Smooth muscle cell (in vitro differentiated cells): ENCODE results near the gene PPP3CA. TPM values are rescaled to one million over a fixed set of nuclear protein-coding genes. Genes with fewer than 3 reads are reported as not detected.

Source experiments
- DNase-seq: peaks from one replicate; lab custom pipeline; 2025; ENCODE audit not compliant: unreplicated experiment; lab: John Stamatoyannopoulos, UW
- H2AFZ ChIP-seq: fragments of 200-600 bp; sonication (generic); 2 replicates; pipeline ENCODE4 v1.6.0; 2016; ENCODE audit warnings: antibody characterized with exemption, low read depth, mild to moderate bottlenecking
- H3F3A ChIP-seq: fragments of 200-600 bp; sonication (generic); 2 replicates; pipeline ENCODE4 v1.6.0; 2017; ENCODE audit warnings: antibody characterized with exemption, low read depth
- H3K27ac ChIP-seq: fragments of 200-600 bp; sonication (generic); 2 replicates; pipeline ENCODE4 v1.5.1; 2016; ENCODE audit warnings: low read depth, mild to moderate bottlenecking
- H3K27me3 ChIP-seq: fragments of 200-600 bp; sonication (generic); 2 replicates; pipeline ENCODE4 v1.6.1; 2016; ENCODE audit warnings: low read depth, mild to moderate bottlenecking
- H3K36me3 ChIP-seq: fragments of 200-600 bp; sonication (generic); 2 replicates; pipeline ENCODE4 v1.5.1; 2016; ENCODE audit warnings: low read depth
- H3K4me1 ChIP-seq: fragments of 200-600 bp; sonication (generic); 2 replicates; pipeline ENCODE4 v1.5.1; 2016; ENCODE audit warnings: low read depth
- H3K4me2 ChIP-seq: fragments of 200-600 bp; sonication (generic); 2 replicates; pipeline ENCODE4 v1.6.0; 2016; ENCODE audit warnings: mild to moderate bottlenecking
- H3K4me3 ChIP-seq: fragments of 200-600 bp; sonication (generic); 2 replicates; pipeline ENCODE4 v1.5.1; 2016; ENCODE audit warnings: mild to moderate bottlenecking
- H3K79me2 ChIP-seq: fragments of 200-600 bp; sonication (generic); 2 replicates; pipeline ENCODE4 v1.6.0; 2016; ENCODE audit warnings: low read depth, mild to moderate bottlenecking
- H3K9ac ChIP-seq: fragments of 200-600 bp; sonication (generic); 2 replicates; pipeline ENCODE4 v1.6.0; 2016; ENCODE audit warnings: low read depth
- H3K9me3 ChIP-seq: fragments of 200-600 bp; sonication (generic); replicated peaks from 2 replicates; pipeline ENCODE4 v1.5.1; 2016; ENCODE audit warnings: low read depth
- H4K20me1 ChIP-seq: fragments of 200-600 bp; sonication (generic); 2 replicates; pipeline ENCODE4 v1.6.0; 2016; ENCODE audit warnings: low read depth
- CTCF ChIP-seq: fragments of 200-600 bp; sonication (generic); IDR thresholded peaks from 2 replicates; pipeline ENCODE4 v1.5.1; 2017; ENCODE audit warnings: borderline replicate concordance, mild to moderate bottlenecking, antibody characterized with exemption; ENCODE audit not compliant: insufficient read depth, poor library complexity, severe bottlenecking
- WGBS: methylation state at CpG from one replicate; pipeline ENCODE4 v1.1.7; 2016; ENCODE audit warnings: low lambda C conversion rate; 5-methylcytosine and 5-hydroxymethylcytosine counted together
- polyA plus RNA-seq: library from polyadenylated mRNA; unstranded; fragments of >200 nt; fragmentation: Nextera tagmentation; extraction: Ambion mirVana; gene quantifications from 2 replicates; pipeline ENCODE4 v1.2.1, GENCODE V29; 2016
- total RNA-seq: library from RNA; depleted of rRNA; stranded (reverse); fragments of >200 nt; gene quantifications from 2 replicates; pipeline ENCODE4 v1.2.3, GENCODE V29; 2014

The PPP3CA gene
- total and polyA plus RNA-seq, 2 experiments from 2014 or later: 16.2 to 96.1 TPM

DNA sequence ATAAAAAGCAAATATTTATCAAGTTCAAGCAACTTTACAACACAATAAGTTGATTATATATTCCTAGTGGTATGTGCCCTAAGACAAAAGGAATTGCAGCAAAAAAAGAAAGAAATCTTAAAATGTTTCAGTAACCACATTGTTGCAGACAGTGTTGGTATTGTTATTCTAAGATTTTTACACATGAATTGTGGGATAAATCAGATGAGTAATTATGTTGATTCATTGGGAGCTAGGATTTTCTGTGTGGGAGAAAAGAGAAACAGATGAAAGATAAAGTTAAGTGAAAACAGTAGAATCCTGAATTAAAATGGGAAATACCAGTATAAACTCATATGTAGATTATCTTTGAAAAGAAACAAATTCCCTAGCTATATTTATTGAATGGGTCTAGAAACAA lies 362.4 kb downstream of the PPP3CA start:
- peaks cover 21% of the 10 kb centered on the region for H3K4me1 ChIP-seq
- H3K79me2 ChIP-seq: no peaks in the 10 kb centered on the region
- H3K36me3 ChIP-seq: no peaks in the 10 kb centered on the region
- H3K9me3 ChIP-seq: no peaks in the 10 kb centered on the region
- TF ChIP-seq CTCF: no peak
- H3K27me3 ChIP-seq: no peaks in the 10 kb centered on the region
- no peak overlapping the region for H3K4me3 ChIP-seq
- H2AFZ ChIP-seq: no peak overlapping the region
- H3K9ac ChIP-seq: no peak overlapping the region
- peak overlapping the region; percentile 48 for H3K27ac ChIP-seq
- no peaks in the 10 kb centered on the region for H4K20me1 ChIP-seq
- no peaks in the 10 kb centered on the region for H3F3A ChIP-seq
- peak overlapping the region; percentile 55 for H3K4me2 ChIP-seq
- DNase-seq: no peak

DNA sequence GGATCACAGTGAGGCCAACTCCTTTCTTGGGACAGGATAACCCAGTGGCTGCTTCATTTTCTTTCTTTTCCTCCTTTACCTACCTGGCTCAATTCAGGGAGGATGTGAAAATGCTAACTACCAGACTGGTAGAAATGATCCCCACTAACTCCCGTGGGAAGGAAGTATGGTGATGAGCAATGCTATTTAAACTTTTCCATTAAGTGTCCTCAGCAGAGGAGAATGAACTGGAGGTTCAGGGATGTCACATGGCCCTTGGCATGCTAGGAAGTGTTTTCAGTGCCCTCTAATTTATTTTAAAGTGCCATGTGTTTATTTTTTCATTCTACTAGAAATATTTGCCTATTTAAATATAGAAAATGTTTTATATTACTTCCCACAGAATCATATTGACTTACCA lies 363.9 kb downstream of the PPP3CA start:
- TF ChIP-seq CTCF: no peak
- 8% methylated on average over 1 of the region's 1 CpG for WGBS
- H2AFZ ChIP-seq: peak overlapping the region; percentile 60

DNA sequence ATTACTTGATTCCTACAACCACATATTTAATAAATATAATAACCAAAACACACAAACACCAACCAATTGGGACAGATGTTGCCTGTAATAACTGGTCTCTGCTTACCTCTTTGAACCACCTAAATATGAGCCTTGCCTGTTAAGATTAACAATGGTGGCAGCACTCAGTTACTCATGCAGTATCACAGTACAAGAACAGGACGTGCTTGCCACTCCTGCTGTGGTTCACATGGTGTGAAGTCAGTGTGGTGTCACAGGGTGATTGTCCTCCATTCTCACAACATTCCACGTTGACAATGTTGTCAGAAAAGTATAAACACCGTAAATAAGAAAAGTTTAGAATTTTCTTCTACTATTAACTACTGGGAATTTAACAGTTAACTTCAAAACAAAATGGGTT lies 365.0 kb downstream of the PPP3CA start:
- DNase-seq: no peak
- peak overlapping the region; percentile 74 for H3K27ac ChIP-seq

More for the DNA sequence above, 363.9 kb downstream of the PPP3CA start:
- Histone ChIP-seq H3K4me3 (no peak overlapping the region), H3K9me3 (no peaks in the 10 kb centered on the region), H4K20me1 (no peaks in the 10 kb centered on the region), H3K27ac (peak overlapping the region; percentile 74), H3K4me1 (peaks cover 21% of the 10 kb centered on the region), H3K79me2 (no peaks in the 10 kb centered on the region), H3K9ac (no peak overlapping the region), H3F3A (no peaks in the 10 kb centered on the region), H3K4me2 (peak overlapping the region; percentile 14), H3K36me3 (no peaks in the 10 kb centered on the region), H3K27me3 (no peaks in the 10 kb centered on the region)
- no peak for DNase-seq

More for the DNA sequence above, 365.0 kb downstream of the PPP3CA start:
- TF ChIP-seq CTCF: no peak
- Histone ChIP-seq H3K4me2 (peak overlapping the region; percentile 14), H3K79me2 (no peaks in the 10 kb centered on the region), H3K4me3 (no peak overlapping the region), H3K4me1 (peaks cover 21% of the 10 kb centered on the region), H3K9me3 (no peaks in the 10 kb centered on the region), H4K20me1 (no peaks in the 10 kb centered on the region), H2AFZ (no peak overlapping the region), H3K27me3 (no peaks in the 10 kb centered on the region), H3K36me3 (no peaks in the 10 kb centered on the region), H3K9ac (no peak overlapping the region), H3F3A (no peaks in the 10 kb centered on the region)
- 64% methylated on average over 3 of the region's 3 CpGs for WGBS
